H1 (cell line): Measurements from ENCODE around the gene CACNB4. TPM values are rescaled to one million over a fixed set of nuclear protein-coding genes. Genes with fewer than 3 reads are reported as not detected.

Experiments used
- polyA plus RNA-seq, 7 experiments: library from polyadenylated mRNA; depleted of rRNA in 3 of 7; stranded (reverse) in 5 of 7; unstranded in 2 of 7; fragments of >200 nt in 5 of 7; fragments of 200-250 nt in 2 of 7; gene quantifications; 1 replicate in 5 of 7; 2 replicates in 1 of 7; 4 replicates in 1 of 7; pipeline versions ENCODE4 v1.2.1 to v1.2.3, GENCODE V29; 2011 to 2013; ENCODE audit warnings: missing spikeins in 2 of 7, mixed read lengths in 2 of 7
- total RNA-seq: library from RNA; stranded (reverse); fragmentation: NEBNext Ultra II Directional; extraction: Animal tissue kit (Norgen Biotek cat#: 25700); gene quantifications from 2 replicates; pipeline ENCODE4 v1.2.1, GENCODE V29; 2021
- TF ChIP-seq, protein P1 (sequence below), 3 experiments: IDR thresholded peaks; 1 replicate in 2 of 3; 2 replicates in 1 of 3; pipeline versions ENCODE4 v1.5.1 to v1.6.1; 2011; ENCODE audit warnings: low read length in 3 of 3, mild to moderate bottlenecking in 3 of 3, inconsistent platforms in 2 of 3, low read depth in 1 of 3, moderate library complexity in 1 of 3; ENCODE audit not compliant: insufficient read depth in 1 of 3; ENCODE audit errors: control extremely low read depth in 1 of 3

The CACNB4 gene
- total and polyA plus RNA-seq, 2 of the 8 experiments (the other 6 are each of a cell fraction or from before 2014, with no cell fraction given) = 2.0 to 4.0 TPM

DNA sequence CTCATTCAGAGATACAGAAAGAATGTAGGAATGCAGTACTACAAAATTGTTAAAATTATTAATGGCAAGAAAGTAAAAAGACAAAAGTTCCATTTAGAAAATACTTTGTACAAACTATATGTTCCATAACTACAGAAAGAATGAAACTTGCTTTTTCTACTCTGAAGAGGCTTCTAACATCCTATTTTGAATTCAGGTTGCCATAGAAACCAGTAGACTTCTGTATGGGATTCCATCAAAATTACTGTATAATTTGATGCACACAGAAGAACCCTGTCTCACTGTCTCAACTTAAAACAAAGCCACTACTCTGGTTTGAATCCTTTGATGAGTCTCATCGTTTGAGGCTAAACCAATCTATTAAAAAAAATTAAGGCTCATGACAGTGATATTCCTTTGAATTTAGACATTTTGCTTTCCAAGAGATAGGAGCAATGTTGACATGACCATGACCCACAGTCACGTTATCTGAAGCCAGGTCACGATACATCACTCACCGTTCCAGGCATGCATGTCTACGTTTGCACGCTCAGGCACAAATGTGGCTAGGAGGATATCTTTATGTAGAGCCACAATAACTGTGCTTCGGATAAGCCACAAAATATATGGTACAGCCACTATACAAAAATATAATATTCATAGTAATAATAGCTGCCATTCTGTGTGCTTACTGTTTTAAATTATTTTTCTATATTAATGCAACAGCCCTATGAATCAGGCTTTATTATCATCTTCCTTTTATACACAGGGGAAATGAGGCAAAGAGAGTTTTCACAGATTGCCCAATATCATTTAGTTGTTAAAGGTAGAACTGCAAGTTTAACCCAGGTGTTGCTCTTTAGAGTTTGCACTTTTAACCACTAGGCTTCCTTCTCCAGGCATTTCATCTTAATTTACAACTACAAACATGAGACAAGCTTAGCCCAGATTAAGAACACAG, 82.4 kb downstream of the CACNB4 start (continued):
- TF ChIP-seq, protein P1, sequence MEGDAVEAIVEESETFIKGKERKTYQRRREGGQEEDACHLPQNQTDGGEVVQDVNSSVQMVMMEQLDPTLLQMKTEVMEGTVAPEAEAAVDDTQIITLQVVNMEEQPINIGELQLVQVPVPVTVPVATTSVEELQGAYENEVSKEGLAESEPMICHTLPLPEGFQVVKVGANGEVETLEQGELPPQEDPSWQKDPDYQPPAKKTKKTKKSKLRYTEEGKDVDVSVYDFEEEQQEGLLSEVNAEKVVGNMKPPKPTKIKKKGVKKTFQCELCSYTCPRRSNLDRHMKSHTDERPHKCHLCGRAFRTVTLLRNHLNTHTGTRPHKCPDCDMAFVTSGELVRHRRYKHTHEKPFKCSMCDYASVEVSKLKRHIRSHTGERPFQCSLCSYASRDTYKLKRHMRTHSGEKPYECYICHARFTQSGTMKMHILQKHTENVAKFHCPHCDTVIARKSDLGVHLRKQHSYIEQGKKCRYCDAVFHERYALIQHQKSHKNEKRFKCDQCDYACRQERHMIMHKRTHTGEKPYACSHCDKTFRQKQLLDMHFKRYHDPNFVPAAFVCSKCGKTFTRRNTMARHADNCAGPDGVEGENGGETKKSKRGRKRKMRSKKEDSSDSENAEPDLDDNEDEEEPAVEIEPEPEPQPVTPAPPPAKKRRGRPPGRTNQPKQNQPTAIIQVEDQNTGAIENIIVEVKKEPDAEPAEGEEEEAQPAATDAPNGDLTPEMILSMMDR (IDR thresholded peaks at IDR 0.05; ENCODE audit: control extremely low read depth in 1 of 3, insufficient read depth in 1 of 3, low read depth in 1 of 3, low read length in 3 of 3) = no peak
